BE2C (cell line): ENCODE results near the gene SPTLC3.

Source experiments
- DNase-seq: peaks from one replicate; pipeline ENCODE4 v3.0.0-alpha.2; 2020
- H3K27me3 ChIP-seq: fragments of 250-450 bp; sonication (Bioruptor Pico); 2 replicates; pipeline ENCODE4 v1.5.1; 2020; ENCODE audit warnings: mild to moderate bottlenecking
- H3K36me3 ChIP-seq: fragments of 250-450 bp; sonication (Bioruptor Pico); 2 replicates; pipeline ENCODE4 v1.5.1; 2020; ENCODE audit warnings: mild to moderate bottlenecking
- H3K4me1 ChIP-seq: fragments of 250-450 bp; sonication (Bioruptor Pico); 2 replicates; pipeline ENCODE4 v1.5.1; 2020
- H3K4me3 ChIP-seq: 2 replicates; pipeline ENCODE4 v1.5.1; 2011; ENCODE audit warnings: low read depth, low read length
- H3K9me3 ChIP-seq: fragments of 250-450 bp; sonication (Bioruptor Pico); 2 replicates; pipeline ENCODE4 v1.5.1; 2020
- CTCF ChIP-seq: IDR thresholded peaks from 2 replicates; pipeline ENCODE4 v1.5.1; 2012; ENCODE audit warnings: mild to moderate bottlenecking, low read depth, low read length

Gene SPTLC3

GRCh38 chr20:13111249-13111911, 102.6 kb downstream of the SPTLC3 start:
- H3K27me3 ChIP-seq: peaks cover 29% of the 10 kb centered on the region
- H3K9me3 ChIP-seq: no peaks in the 10 kb centered on the region
- DNase-seq: no peak
- no peaks in the 10 kb centered on the region for H3K4me1 ChIP-seq
- no peak for TF ChIP-seq CTCF
- no peaks in the 10 kb centered on the region for H3K36me3 ChIP-seq
- H3K4me3 ChIP-seq: no peak overlapping the region

GRCh38 chr20:13113731-13114130, 105.0 kb downstream of the SPTLC3 start:
- Histone ChIP-seq H3K36me3 (no peaks in the 10 kb centered on the region), H3K4me3 (no peak overlapping the region), H3K27me3 (peaks cover 24% of the 10 kb centered on the region), H3K4me1 (no peaks in the 10 kb centered on the region), H3K9me3 (no peaks in the 10 kb centered on the region)
- no peak for TF ChIP-seq CTCF
- DNase-seq: no peak

- Histone ChIP-seq H3K4me3 (no peak overlapping the region), H3K27me3 (peaks cover 20% of the 10 kb centered on the region), H3K4me1 (no peaks in the 10 kb centered on the region), H3K9me3 (no peaks in the 10 kb centered on the region), H3K36me3 (no peaks in the 10 kb centered on the region)
- no peak for TF ChIP-seq CTCF
- DNase-seq: no peak
Measured at GRCh38 chr20:13117200-13117599, 108.4 kb downstream of the SPTLC3 start.

GRCh38 chr20:13118676-13119075, 109.9 kb downstream of the SPTLC3 start:
- no peaks in the 10 kb centered on the region for H3K36me3 ChIP-seq
- no peaks in the 10 kb centered on the region for H3K4me1 ChIP-seq
- H3K9me3 ChIP-seq: no peaks in the 10 kb centered on the region
- no peak for DNase-seq
- H3K27me3 ChIP-seq: peaks cover 20% of the 10 kb centered on the region
- no peak for TF ChIP-seq CTCF
- H3K4me3 ChIP-seq: no peak overlapping the region

- peak; percentile 92 for TF ChIP-seq CTCF
- peak; percentile 42 for DNase-seq
- no peaks in the 10 kb centered on the region for H3K36me3 ChIP-seq
- no peak overlapping the region for H3K4me3 ChIP-seq
- H3K4me1 ChIP-seq: no peaks in the 10 kb centered on the region
- no peaks in the 10 kb centered on the region for H3K9me3 ChIP-seq
- H3K27me3 ChIP-seq: peaks cover 20% of the 10 kb centered on the region
Measured at GRCh38 chr20:13119583-13119982, 110.8 kb downstream of the SPTLC3 start.

- TF ChIP-seq CTCF: no peak
- H3K9me3 ChIP-seq: no peaks in the 10 kb centered on the region
- peaks cover 20% of the 10 kb centered on the region for H3K27me3 ChIP-seq
- no peaks in the 10 kb centered on the region for H3K36me3 ChIP-seq
- DNase-seq: no peak
- no peaks in the 10 kb centered on the region for H3K4me1 ChIP-seq
- H3K4me3 ChIP-seq: no peak overlapping the region
Measured at GRCh38 chr20:13120471-13120870, 111.7 kb downstream of the SPTLC3 start.
